HG02763 (cell line): ENCODE measurements around the gene ARHGEF35.
A peak's percentile ranks its signal among the peaks of the same experiment; 100 is the strongest.
"Not testable (repeated sequence)": the region's sequence is repeated elsewhere in the genome, so short reads cannot be mapped to it uniquely, and the experiment has no call there.

Source experiments
- ATAC-seq: cut with Tn5 transposase; IDR thresholded peaks from one replicate; pipeline ENCODE4 v1.9.1; 2021; ENCODE audit warnings: mild to moderate bottlenecking, moderate library complexity; ENCODE audit not compliant: unreplicated experiment

The ARHGEF35 gene

DNA sequence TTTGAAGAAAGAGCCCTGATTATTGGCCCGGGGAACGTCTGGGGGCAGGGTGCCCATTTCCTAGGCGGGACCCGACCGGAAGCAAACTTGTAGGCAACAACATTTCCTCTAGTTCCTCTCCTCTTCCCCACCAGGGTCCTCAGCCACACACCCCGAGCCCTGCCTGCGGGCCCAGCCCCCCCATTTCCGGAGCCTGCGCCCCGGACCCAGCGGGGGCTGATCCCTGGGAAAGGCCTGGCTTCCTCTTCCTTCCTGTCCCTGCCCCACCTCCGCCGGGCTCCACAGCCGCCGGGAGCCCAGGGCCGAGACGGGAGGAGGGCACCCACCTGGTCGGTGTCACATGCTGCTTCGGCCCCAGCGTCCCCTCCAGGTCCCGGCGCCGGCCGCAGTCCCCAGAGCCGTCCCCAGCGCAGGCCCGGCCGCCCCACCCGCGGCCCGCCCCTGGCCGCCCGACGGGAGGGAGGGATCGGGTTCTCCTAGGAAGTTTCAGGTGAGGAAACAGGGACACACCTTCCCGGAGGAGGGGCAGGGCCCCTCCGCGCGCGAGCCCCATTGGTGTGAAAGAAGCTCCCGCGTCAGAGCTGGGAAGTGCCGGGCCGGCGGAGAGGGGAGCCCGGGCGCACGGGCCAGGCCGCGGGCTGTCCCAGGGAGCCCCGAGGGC is at the start of gene ARHGEF35:
TSS of gene ARHGEF35 (minus strand) at position 622 of the 661 bp plus-strand sequence. CDS start 7,450 bp downstream, outside the sequence.
- ATAC-seq, result peak; percentile 68

DNA sequence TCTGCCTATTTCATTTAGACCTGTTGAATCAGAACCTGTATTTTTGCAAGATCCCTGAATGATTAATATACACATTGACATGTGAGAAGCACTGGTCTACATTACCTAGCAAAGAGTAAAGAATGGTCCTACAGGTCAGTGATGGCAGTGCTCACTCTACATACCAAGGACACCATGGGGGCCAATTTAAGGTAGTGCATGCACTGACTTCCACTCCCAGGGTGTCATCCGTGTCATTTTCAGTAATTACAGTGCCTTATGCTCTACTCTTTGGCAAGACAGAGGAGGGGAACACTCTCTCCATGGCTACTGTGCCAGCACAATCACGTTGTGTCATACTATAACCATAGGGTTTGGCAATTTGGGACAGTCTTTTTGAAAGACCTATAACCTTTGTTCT is 49.7 kb upstream of the ARHGEF35 start:
- not testable (repeated sequence) for ATAC-seq

DNA sequence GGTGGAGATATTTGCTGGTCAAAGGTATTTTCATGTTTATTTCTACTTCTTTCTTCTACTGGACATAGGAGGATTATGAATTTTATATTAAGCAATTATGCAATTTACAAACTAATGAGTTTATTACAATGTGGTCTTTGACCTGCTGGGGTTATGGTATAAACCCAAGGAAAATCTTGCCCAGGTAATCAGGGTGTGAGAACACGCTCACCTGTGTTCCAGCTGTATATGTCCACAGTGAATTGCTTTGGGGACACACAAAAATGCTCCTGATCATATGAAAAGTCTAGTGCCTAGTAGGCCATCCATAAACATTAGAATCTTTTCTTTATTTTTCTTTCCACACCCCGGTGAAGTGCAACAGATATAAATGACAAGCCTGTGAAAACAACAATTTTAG is 43.7 kb upstream of the ARHGEF35 start, which contains the start of gene OR2A42:
TSS of gene OR2A42 (minus strand) at position 241 of the 400 bp plus-strand sequence. CDS start 6,762 bp downstream, outside the sequence.
- not testable (repeated sequence) for ATAC-seq

DNA sequence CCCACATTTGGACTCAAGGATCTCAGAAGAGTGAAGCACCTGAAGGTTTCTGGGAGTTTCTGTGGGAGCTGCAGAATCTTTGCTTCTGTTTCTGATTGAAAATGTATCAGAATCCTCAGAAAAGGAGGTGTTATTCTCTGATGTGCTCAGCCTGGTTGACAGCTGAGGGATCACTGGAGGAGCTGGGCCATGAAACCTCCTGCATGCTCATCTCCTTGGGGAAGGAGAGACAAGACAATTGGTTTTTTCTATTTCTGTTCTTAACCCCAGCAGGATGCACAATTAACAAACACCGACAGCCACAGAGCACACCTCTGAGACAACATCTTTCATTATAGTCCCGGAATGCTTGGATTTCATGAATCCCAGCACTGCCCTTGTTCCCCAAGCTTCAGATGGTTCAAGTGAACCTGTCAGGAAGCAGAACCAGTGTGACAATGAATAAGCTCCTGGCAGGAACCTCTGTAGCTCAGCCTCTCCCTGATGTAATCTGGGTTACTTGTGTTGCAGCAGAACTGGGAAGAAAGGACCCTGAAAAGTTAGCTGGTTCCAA is 43.0 kb upstream of the ARHGEF35 start:
- ATAC-seq, result not testable (repeated sequence)

DNA sequence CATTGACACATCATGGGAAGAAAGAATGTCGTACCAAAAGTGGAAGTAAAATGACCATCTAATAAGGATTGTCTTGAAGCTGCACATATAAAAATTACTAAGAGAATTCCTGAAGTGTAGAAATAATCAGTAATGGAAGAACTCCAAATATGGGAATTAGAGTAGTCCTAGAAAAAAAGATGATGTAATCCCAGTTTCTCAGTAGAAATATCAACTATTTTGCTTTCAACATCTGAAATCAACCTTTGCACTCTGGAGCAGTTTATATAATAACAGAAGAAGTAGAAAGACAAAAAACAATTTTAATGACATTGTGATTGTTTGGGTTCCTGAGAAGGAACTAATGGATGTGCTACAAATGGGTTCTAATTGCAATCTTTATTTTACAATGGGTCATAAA is 37.4 kb upstream of the ARHGEF35 start:
- ATAC-seq, result not testable (repeated sequence)

DNA sequence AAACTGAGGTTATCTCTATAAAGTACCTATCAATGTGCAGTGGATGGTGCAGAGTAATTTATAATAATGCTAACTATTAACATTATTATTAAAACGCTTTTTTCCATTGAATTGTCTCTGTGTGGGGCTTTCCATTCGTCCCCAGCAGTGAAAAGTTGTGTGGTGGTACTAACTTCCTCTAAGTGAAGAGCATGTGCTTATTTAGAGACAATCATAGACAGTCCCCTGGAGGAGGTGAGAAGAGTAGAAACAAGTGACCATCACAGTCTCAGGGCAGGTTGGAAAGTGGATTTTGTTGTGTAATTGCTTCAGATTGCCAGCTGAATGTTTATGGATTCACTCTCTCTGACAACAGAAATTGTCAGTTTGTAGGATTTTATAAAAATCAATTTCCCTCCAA is 35.4 kb upstream of the ARHGEF35 start:
- not testable (repeated sequence) for ATAC-seq

DNA sequence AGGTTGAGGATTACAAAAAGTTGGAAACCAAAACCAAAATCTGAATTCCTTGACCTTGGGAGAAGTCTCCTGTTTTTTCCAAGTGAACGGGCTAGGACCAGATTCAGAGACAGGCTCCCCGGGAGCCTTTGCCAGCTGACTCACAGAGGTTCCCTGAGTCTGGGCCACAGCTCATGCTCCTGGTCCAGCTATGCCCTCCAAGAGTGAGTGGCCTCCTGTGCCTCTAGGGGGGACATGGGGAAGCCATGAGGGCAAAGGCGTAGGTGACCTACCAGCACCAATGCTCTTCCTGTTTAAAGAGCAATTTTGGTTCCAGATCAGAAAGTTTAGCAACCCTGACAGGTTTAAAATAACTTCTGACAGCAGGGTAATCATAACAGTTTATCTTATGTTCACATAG is 33.2 kb upstream of the ARHGEF35 start:
- not testable (repeated sequence) for ATAC-seq

DNA sequence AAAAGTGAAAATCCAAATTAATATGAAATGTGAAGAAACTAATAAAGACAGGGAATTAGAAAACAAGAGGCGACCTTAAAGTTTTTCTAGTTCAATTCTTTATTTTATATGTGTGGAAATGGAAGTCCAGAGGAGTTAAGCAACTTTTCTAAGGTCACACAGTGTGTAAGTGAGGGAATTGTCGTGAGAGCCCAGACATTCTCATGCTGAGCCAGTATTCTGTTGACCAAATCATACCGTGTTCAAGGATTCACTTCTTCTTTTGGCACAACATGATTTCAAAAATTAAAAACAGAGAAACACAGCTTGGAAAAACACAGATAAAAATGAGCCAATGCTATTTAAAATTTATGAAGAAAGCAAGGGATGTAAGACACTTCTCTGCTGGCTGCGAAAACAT is 31.2 kb upstream of the ARHGEF35 start:
- ATAC-seq, result not testable (repeated sequence)

DNA sequence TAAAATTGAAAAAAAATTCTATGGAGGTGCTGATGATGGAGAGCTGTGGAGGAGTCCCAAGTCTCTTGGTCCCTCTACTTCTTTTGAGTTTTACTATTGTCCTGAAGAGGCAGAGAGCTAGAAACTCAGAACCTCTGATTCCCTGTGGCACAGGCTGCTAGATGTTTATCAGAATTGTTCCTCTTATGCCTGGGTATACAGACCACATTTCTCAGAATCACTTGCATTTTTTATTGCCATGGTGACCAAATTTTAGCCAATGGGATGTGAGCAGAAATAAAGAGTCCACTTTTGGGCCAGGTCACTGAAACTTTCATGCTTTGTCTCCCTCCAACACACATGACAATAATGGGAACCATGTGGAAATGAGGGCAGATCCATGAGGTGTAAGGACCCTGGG is 28.0 kb upstream of the ARHGEF35 start:
- ATAC-seq, result not testable (repeated sequence)

DNA sequence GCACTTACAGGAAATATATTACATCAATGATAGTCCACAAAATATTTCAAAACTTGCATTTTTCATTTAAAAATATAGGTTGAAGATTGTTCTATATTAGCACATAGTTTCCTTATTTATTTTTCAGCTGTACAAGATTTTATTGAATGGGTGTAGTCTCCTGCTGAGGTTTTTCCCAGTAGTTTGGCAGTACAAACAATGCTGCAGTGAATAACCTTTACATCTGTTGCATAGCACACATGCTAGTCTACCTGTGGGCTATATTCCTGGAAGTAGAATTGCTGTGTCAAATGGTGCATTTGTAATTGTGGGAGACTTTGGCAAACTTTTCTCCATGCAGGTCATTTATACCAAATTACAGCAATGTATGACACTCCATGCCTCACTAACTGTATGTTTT is 24.9 kb upstream of the ARHGEF35 start:
- ATAC-seq, result not testable (repeated sequence)

DNA sequence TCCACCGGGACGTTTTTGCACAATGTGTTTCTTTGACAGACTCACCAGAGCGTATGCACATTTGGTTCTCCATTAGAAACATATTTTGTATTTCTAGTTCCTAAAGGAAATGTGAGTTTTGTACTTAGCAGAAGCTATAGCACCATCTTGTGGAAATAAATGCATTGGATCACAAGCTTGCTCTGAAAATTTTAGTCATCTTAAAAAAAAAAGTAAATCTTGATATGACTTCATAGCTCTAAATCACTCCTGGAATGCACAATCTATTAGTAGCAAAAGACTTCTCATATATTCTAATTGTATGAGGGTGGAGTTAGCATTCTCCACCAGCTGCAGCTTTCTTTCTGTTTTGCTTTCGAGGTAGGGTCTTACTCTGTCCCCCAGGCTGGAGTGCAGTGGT is 23.5 kb upstream of the ARHGEF35 start:
- ATAC-seq, result not testable (repeated sequence)

DNA sequence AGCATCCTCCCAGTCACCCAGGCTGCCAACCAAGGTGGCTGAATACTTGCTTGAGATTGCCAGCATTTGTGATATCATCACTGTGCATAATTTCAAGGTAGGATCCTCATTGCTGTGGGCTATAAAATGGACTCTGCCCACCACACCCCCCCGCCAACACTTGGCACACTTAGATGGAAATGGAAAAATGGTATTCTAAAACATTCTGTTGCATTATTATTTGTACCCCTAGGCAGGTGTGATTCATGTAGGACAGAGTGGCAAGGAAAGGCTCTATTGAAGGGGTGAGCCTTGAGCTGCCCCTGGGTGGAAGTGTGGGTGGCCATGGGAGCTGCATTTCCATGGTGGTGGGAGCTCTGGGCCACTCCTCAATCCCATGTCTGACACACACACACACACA is 22.9 kb upstream of the ARHGEF35 start:
- not testable (repeated sequence) for ATAC-seq

DNA sequence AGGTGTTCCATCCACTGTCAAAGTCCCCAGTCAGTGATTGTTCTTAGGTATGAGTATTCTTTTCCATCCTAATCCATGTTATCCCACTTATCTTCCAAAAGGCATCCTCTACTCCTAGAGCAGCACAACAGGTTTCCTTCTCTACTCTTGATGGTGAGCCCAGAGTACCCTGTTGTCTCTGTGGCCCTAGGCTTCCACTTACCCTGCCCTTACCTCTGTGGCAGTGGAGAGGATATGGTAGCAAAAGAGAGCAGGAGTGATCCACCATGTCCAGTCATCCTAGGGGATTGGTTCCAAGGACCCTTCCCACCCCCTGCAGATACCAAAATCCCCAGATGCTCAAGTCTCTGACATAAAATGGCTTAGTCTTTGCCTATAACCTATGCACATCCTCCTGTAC is 21.6 kb upstream of the ARHGEF35 start:
- not testable (repeated sequence) for ATAC-seq

DNA sequence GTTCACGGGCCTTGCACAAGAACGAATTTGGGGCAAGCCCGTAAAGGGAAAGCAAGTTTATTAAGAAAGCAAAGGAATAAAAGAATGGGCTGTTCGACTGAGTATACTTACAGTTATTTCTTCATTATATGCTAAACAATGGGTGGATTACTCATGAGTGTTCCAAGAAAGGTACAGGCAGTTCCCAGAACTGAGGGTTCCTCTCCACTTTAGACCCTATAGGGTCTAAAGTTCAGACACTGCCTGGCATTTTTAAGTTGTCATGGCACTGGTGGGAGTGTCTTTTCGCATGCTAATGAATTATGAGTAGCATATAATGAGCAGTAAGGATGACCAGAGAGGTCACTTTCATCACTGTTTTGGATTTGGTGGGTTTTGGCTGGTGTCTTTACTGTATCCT is 9.7 kb upstream of the ARHGEF35 start:
- not testable (repeated sequence) for ATAC-seq

DNA sequence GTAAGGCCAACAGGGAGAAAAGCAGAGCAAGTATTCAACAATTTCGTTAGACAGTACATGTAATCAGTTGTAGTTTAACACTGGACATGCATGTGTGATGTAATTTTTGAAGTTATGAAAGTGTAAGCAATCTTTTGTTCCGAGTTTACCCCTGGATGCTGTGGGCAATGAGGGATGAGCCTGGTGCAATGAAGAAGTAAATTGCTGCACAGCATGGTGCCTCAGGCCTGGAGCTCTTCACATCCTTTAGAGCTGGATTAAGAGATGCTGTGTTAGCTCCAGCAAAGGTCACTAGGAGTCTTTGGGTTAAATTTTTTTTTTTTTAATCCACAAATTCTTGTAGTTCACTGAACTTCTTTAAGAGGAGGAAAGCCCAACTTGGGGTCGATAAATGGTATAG is 7.5 kb upstream of the ARHGEF35 start:
- ATAC-seq, result not testable (repeated sequence)

DNA sequence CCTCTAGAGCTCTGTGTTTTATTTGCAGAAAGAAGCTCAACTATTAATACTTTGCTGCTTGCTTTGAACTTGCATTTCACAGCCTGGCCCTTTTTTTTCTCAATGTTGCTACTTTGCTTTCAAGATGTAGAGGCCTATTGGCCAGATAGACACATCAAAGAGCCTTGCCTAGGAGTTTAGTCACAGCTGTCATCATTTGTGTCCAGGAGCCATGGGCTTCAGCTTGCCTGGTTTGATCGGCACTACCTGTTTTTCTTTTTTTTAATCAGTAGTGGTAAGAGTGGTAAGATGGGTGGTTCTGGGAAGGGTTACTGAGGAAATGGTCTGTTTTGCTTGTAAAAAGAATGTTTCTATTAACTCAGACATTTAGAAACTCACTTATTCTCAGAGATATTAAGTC is 6.3 kb upstream of the ARHGEF35 start:
- not testable (repeated sequence) for ATAC-seq

DNA sequence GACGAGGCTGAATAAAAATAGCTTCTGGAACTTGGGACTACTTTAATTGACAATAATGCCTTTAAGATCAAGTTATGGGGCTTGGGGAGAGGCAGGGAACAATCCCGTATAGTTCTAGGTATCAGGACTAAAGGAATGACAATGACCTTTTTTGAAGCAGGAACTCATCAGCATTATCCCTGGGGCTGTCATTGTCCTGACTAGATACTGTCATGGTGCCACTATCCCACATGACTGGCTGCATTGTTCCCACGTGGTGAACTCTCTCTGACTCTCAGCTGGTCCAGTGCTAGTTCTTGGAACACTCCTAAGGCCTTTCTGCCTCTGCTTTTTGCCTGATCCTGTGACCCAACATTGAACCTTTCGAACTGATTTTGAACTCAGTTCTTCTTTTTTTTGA is 3.3 kb upstream of the ARHGEF35 start:
- ATAC-seq, result not testable (repeated sequence)

DNA sequence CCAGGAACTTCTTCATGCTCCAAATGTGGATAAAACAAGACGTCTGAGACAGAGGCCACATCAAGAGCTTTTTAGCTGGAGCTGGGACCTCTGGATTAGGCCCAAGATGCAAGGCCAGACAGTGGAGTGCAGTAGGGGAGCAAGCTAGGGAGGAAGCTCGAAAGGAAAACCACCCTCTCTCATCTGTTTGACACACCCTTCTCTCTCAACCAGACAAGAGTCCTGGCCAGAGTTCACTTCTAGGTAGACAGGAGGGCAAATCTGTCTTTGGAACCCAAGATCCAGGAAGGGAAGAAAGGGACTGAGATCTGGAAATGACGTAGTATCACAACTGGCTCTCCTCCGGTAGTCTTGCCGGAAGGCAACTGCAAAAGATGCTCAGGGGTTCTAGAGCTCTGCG is 1.2 kb downstream of the ARHGEF35 start:
- ATAC-seq, result not testable (repeated sequence)

DNA sequence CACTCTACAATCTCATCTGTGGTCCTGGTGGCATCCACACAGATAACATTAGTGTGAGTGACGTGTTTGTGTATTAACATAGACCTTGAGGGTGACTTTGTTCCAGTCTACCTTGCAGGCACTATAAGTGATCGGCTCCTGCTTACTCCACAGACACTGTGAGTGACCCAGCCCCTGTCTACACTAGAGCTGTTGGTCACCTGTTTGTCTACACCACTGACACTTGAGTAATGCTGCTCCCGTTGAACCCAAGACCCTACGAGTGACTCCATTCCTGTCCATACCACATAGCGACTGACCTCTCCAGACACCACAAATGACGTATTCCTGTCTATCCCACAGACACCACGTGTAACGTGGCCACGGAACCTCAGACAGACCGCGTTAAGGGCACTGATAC is 1.9 kb downstream of the ARHGEF35 start:
- not testable (repeated sequence) for ATAC-seq

DNA sequence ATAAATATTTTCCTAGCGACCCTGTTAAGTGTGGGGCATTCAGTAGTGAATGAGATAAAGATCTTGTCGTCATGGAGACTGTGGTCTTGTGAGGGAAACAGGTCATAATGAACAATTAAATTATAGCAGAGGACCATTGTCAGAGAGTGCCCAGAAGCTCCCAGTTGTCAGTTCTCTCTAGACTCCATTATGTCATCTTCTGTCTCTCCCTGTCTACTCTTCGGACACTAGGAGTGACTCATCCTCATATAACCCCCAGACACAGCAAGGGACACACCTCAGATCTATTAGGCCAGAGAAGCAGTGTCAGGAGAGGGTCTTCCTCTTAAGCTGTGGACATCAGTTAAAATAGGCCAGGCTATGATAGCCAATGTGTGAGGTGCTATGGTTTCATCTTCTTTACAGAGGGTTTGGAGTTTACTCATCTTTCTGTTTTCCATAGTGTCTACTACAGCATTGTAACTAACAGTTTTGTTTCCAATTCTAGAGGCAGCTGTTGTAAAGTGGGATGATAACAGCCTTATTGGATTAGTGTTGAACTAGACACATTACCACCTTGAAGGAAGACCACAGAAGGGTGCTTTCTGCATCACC is 7.0 kb downstream of the ARHGEF35 start:
- ATAC-seq, result not testable (repeated sequence)

DNA sequence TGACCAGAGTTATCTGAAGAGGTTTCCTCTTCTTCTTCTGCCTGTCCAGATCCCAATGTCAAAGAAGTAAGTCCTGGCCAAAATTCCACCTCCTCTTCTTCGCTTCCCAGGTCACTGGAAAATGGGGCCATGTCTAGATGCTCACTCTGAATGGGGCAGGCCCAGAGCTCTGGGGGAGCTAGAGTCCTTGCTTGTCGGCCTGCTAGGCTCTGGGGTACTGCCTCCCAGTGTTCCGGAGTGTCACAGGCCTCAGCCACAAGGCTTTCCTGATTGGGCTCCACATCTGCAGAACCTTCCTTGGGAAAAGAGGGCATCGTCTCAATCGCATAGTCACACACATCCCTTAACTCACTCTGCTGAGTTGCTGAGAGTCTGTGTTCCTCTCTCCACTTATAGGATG is 7.8 kb downstream of the ARHGEF35 start:
- not testable (repeated sequence) for ATAC-seq

DNA sequence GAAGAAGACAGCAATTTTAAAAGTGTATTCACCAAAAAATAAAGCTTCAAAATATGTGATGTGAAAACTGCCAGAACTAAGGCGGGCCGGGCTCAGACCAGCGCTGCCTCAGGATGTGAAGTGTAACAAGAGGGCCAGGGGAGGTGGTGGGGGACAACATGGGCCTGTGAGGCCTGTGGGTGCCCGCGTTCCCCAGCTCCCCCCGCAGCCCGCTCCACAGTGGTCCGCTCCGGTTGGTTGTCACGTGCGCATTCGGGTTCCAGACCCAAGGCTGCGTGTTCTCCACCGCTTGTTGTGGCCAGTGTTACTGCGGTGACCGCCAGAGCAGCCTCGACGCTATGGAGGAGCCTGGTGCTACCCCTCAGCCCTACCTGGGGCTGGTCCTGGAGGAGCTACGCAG is 12.5 kb downstream of the ARHGEF35 start, which contains the start of gene CTAGE4:
TSS of gene CTAGE4 (plus strand) at position 301 of the 400 bp plus-strand sequence. CDS start at position 339, 38 bp downstream.
- ATAC-seq, result not testable (repeated sequence)
